A204.1 (cell line): ENCODE measurements around the gene ZBTB7C.

ENCODE experiments used
- FAIRE-seq: peaks from 2 replicates; lab custom pipeline; 2012; peaks lifted over from hg19 to GRCh38; lab: Jason Lieb, UNC

Gene ZBTB7C

DNA sequence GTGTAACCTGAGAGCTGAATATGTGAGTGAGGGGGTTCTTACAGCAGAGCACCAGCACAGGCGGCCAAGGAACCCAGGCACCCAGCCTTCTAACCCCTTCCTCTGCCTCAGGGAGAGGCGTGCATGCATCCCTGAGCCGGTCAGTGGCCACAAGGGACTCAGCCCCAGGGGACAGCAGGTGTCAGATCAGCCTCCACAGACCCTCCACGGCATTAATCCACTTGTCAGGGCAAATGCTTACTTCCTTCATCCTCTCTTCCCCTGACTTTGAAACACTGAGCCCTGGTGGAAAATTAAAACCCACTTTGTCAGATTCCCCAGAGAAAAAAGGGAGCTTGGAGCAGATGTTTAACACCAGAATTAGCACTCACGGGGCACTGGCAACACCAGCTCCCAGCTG is 418.2 kb downstream of the ZBTB7C start:
- no peak for FAIRE-seq

GRCh38 chr18:47987388-47987699 is 421.8 kb downstream of the ZBTB7C start:
- FAIRE-seq = no peak

DNA sequence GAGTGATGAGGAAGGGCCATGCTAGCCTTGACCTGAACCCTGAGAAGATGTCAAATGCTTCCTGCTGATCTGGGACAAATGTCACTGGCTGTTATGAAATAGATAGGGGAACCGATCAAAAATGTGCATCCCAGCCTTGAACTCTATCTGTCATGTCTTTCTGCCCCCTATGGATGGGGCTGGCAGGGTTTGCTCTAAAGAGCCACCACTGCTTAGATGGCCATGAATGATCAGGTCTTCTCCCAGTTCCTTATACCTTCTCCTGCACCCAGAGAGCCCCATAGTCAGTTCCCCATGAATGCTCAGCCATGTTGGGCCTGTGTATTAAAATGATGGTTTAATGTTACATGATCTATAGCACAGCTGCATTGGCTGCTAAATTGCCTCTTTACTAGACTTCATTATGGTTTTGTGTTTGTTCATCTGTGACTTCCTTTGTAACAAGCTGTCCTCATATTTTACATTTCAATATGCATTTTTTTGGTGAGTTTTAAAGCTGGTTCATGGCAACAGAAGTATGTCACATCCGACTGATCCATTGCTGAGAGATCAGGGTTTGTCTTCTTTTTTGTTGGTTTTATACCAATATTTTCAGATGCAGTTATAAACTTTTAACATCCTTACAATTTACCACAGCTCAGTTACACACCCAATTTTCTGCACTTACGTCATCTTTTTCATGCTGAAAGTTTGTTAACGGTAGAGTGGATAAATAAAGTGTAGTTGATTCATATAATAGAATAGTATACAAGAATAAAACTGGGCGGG is 422.4 kb downstream of the ZBTB7C start:
- FAIRE-seq = no peak

DNA sequence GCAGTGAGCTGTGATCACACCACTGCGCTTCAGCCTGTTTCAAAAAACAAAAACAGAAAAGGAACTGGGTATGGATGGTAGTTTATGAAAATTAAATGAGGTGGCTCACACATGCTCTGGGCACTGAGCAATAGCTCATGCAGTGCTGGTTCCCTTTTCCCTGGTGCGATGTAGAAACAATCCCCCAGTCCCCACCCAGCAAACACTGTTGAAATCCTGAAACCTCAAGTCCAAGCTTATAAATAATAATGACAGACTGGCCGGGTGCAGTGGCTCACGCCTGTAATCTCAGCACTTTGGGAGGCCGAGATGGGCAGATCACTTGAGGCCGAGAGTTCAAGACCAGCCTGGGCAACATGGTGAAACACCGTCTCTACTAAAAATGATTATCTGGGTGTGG is 423.3 kb downstream of the ZBTB7C start:
- no peak for FAIRE-seq

GRCh38 chr18:47984991-47985390 is 424.2 kb downstream of the ZBTB7C start:
- FAIRE-seq = no peak

GRCh38 chr18:47983946-47984345 is 425.2 kb downstream of the ZBTB7C start:
- FAIRE-seq = no peak

DNA sequence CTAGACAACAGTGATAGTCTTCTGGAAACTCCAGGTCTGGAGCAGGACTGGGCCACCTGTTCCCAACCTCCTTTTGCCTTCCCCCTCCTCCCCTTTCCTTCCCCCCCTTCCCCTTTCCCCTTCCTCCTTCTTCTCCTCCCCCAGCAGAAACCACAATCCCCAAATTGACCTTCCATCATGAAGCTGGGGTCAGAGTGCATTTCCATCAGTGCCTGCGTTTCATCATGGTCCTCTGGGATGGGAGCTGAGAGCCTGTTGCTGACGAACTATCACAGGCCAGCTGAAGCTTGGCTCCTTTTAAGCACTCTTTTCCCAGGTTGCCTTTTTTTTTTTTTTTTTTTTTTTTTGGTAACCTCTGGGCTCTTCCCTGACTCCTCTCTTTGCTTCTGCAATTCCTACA is 426.1 kb downstream of the ZBTB7C start:
- FAIRE-seq = no peak

GRCh38 chr18:47981830-47982229 is 427.4 kb downstream of the ZBTB7C start:
- no peak for FAIRE-seq

- FAIRE-seq = no peak
Observed at GRCh38 chr18:47981320-47981719, 427.9 kb downstream of the ZBTB7C start.

- no peak for FAIRE-seq
Observed at GRCh38 chr18:47979611-47980200, 429.5 kb downstream of the ZBTB7C start.

DNA sequence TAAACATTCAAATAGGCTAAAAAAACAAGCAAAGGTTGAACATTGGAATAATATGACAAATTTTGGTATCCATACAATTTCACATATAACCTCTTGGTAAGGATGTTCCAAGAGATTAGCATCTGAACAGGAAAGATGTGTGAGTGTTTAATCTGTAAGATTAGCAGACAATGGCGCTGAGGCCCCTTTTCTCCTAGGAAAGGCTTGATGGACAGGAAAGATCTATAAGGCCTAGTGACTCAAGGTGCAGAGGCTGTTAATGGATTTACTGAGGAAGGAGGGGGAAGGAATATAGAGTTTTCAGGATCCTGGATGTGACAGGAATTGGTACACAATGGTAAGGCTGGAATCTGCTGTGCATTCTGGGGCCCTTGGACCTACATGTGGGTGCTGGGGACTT is 430.6 kb downstream of the ZBTB7C start:
- no peak for FAIRE-seq

DNA sequence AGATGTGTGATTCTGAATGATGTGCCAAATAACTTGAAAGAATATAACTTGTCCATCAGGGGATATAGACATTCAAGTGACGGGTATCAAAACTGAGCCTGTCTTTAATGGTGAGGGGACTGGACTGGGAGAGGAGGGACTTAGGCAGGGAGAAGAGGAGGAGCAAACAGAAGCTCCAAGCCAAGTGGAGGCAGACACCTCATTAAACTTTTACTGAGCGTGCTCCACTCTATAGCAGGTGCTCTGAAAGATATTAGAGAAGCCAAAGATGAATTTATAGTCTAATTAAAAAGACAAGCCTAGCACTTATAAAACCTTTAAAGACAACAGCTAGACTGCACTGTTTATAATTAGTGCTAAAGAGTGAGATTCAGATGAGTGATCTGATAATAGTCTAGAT is 431.0 kb downstream of the ZBTB7C start:
- no peak for FAIRE-seq
